ENCODE results near the gene SBK2.

Gene SBK2

GRCh38 chr19:55554302-55554701 is 17.4 kb upstream of the SBK2 start:
- Histone ChIP-seq H3K4me2 (ENCODE audit: insufficient read depth, low read length) (no peak overlapping the region), H3K36me3 (ENCODE audit: insufficient read depth, low read length) (no peaks in the 10 kb centered on the region)
- TF ChIP-seq, protein P1, sequence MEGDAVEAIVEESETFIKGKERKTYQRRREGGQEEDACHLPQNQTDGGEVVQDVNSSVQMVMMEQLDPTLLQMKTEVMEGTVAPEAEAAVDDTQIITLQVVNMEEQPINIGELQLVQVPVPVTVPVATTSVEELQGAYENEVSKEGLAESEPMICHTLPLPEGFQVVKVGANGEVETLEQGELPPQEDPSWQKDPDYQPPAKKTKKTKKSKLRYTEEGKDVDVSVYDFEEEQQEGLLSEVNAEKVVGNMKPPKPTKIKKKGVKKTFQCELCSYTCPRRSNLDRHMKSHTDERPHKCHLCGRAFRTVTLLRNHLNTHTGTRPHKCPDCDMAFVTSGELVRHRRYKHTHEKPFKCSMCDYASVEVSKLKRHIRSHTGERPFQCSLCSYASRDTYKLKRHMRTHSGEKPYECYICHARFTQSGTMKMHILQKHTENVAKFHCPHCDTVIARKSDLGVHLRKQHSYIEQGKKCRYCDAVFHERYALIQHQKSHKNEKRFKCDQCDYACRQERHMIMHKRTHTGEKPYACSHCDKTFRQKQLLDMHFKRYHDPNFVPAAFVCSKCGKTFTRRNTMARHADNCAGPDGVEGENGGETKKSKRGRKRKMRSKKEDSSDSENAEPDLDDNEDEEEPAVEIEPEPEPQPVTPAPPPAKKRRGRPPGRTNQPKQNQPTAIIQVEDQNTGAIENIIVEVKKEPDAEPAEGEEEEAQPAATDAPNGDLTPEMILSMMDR (IDR thresholded peaks at IDR 0.05; ENCODE audit: borderline replicate concordance, extremely low read depth, low read length, poor library complexity, severe bottlenecking): no peak
- TF ChIP-seq EZH2 (IDR thresholded peaks at IDR 0.05; ENCODE audit: borderline replicate concordance, low read depth, low read length, severe bottlenecking): no peak

DNA sequence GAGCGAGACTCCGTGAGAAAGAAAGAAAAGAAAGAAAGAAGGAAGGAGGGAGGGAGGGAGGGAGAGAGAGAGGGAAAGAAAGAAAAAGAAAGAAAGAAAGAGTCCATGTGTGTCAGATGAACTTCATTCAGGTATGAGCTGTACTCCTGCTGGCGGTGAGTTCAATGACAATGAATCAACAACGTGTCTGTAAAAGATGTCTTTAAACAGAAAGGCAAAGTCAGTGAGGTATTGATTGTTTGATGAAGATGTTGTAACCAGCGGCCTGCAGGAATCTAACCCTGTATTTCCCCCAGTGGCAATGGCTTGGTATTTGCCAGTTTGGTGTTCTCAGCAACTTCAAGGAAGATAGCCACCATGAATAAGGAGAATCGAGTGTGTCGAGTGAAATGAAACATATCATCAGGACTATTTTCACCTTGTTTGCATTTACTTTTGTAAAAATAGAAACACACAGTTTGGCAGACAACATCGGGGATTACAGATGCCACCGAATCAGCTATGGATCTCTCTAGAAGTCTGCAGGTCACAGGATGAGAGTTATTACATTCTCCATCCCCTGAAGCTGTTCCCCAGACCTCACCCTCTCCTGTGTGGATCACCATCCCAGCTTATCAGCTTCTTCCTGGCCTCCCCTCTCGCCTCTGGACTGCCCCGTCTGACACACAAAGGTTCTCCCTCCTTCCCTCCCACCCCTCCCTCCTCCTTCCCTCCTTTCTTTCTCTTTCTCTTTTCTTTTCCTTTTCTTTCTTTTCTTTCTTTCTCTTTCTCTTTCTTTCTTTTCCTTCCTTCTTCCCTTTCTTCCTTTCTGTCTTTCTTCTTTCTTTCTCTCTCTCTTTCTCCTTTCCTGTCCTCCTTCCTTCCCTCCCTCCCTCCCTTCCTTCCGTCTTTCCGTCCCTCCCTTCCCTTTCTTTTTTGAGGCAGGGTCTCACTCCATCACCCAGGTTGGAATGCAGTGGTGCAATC is 16.6 kb upstream of the SBK2 start:
- Histone ChIP-seq H3K27ac (ENCODE audit: low read length) (no peak overlapping the region), H3K9me3 (ENCODE audit: insufficient read depth, low read length, severe bottlenecking) (no peaks in the 10 kb centered on the region), H3K9ac (ENCODE audit: low read depth, low read length) (no peak overlapping the region), H3K4me3 (ENCODE audit: low read depth in 1 of 2, low read length in 2 of 2) (no peak overlapping the region), H3K79me2 (ENCODE audit: insufficient read depth, low read length) (no peaks in the 10 kb centered on the region), H4K20me1 (ENCODE audit: insufficient read depth, low read length) (no peaks in the 10 kb centered on the region), H3K27me3 (ENCODE audit: insufficient read depth, low read length, poor library complexity) (no peaks in the 10 kb centered on the region), H3K4me2 (ENCODE audit: insufficient read depth, low read length) (no peak overlapping the region), H2AFZ (ENCODE audit: low read depth, low read length) (no peak overlapping the region; the same call in 1 of the 2 replicates), H3K36me3 (ENCODE audit: insufficient read depth, low read length) (no peaks in the 10 kb centered on the region), H3K4me1 (ENCODE audit: insufficient read depth, low read length) (no peaks in the 10 kb centered on the region)
- ATAC-seq (ENCODE audit: insufficient read depth, low read depth): no peak
- DNase-seq: no peak
- TF ChIP-seq, protein P1 (IDR thresholded peaks at IDR 0.05; ENCODE audit: borderline replicate concordance, extremely low read depth, low read length, poor library complexity, severe bottlenecking): no peak
- no peak for TF ChIP-seq EZH2 (IDR thresholded peaks at IDR 0.05; ENCODE audit: borderline replicate concordance, low read depth, low read length, severe bottlenecking)

More at GRCh38 chr19:55554302-55554701, 17.4 kb upstream of the SBK2 start:
- no peaks in the 10 kb centered on the region for H4K20me1 ChIP-seq (ENCODE audit: insufficient read depth, low read length)
- no peak overlapping the region for H3K27ac ChIP-seq (ENCODE audit: low read length)
- no peak overlapping the region for H2AFZ ChIP-seq (ENCODE audit: low read depth, low read length)
- no peak overlapping the region for H3K9ac ChIP-seq (ENCODE audit: low read depth, low read length)
- no peaks in the 10 kb centered on the region for H3K9me3 ChIP-seq (ENCODE audit: insufficient read depth, low read length, severe bottlenecking)
- no peaks in the 10 kb centered on the region for H3K4me1 ChIP-seq (ENCODE audit: insufficient read depth, low read length)
- ATAC-seq (ENCODE audit: insufficient read depth, low read depth) (no peak), DNase-seq (no peak)
- no peaks in the 10 kb centered on the region for H3K27me3 ChIP-seq (ENCODE audit: insufficient read depth, low read length, poor library complexity)
- H3K79me2 ChIP-seq (ENCODE audit: insufficient read depth, low read length): no peaks in the 10 kb centered on the region
- H3K4me3 ChIP-seq (ENCODE audit: low read depth in 1 of 2, low read length in 2 of 2): no peak overlapping the region

- TF ChIP-seq, protein P1 (IDR thresholded peaks at IDR 0.05; ENCODE audit: borderline replicate concordance, extremely low read depth, low read length, poor library complexity, severe bottlenecking): no peak
- no peak for TF ChIP-seq EZH2 (IDR thresholded peaks at IDR 0.05; ENCODE audit: borderline replicate concordance, low read depth, low read length, severe bottlenecking)
- no peaks in the 10 kb centered on the region for H3K36me3 ChIP-seq (ENCODE audit: insufficient read depth, low read length)
- no peaks in the 10 kb centered on the region for H3K9me3 ChIP-seq (ENCODE audit: insufficient read depth, low read length, severe bottlenecking)
- no peak overlapping the region for H3K4me2 ChIP-seq (ENCODE audit: insufficient read depth, low read length)
- DNase-seq (no peak), ATAC-seq (ENCODE audit: insufficient read depth, low read depth) (no peak)
- no peaks in the 10 kb centered on the region for H3K27me3 ChIP-seq (ENCODE audit: insufficient read depth, low read length, poor library complexity)
- H3K9ac ChIP-seq (ENCODE audit: low read depth, low read length): no peak overlapping the region
- H4K20me1 ChIP-seq (ENCODE audit: insufficient read depth, low read length): no peaks in the 10 kb centered on the region
- no peaks in the 10 kb centered on the region for H3K4me1 ChIP-seq (ENCODE audit: insufficient read depth, low read length)
- H3K27ac ChIP-seq (ENCODE audit: low read length): no peak overlapping the region
- H2AFZ ChIP-seq (ENCODE audit: low read depth, low read length): no peak overlapping the region
- no peak overlapping the region for H3K4me3 ChIP-seq (ENCODE audit: low read depth in 1 of 2, low read length in 2 of 2)
- no peaks in the 10 kb centered on the region for H3K79me2 ChIP-seq (ENCODE audit: insufficient read depth, low read length)
These were observed 15.7 kb upstream of the SBK2 start for GRCh38 chr19:55552620-55553019.
